Skeletal muscle satellite cell (primary cell): Measurements from ENCODE around the gene GALNT1. TPM values are rescaled to one million over a fixed set of nuclear protein-coding genes. Genes with fewer than 3 reads are reported as not detected.
"Not testable (repeated sequence)": the region's sequence is repeated elsewhere in the genome, so short reads cannot be mapped to it uniquely, and the experiment has no call there.

ENCODE experiments used
- H3K27me3 ChIP-seq: 2 replicates; pipeline ENCODE4 v1.7.0; 2013; ENCODE audit warnings: low read length; ENCODE audit not compliant: control insufficient read depth, insufficient read depth
- H3K36me3 ChIP-seq: 2 replicates; pipeline ENCODE4 v1.7.0; 2013; ENCODE audit warnings: mild to moderate bottlenecking, control low read depth, low read length; ENCODE audit not compliant: insufficient read depth
- H3K4me1 ChIP-seq: 2 replicates; pipeline ENCODE4 v1.7.0; 2013; ENCODE audit warnings: low read length; ENCODE audit not compliant: control insufficient read depth, insufficient read depth
- H3K4me2 ChIP-seq: 2 replicates; pipeline ENCODE4 v1.7.0; 2013; ENCODE audit warnings: mild to moderate bottlenecking, low read length
- H3K4me3 ChIP-seq: 2 replicates; pipeline ENCODE4 v1.7.0; 2013; ENCODE audit warnings: low read length
- H3K9ac ChIP-seq: 2 replicates; pipeline ENCODE4 v1.7.0; 2013; ENCODE audit warnings: mild to moderate bottlenecking, low read depth, low read length, moderate library complexity
- H3K9me3 ChIP-seq: replicated peaks from 2 replicates; pipeline ENCODE4 v1.7.0; 2013; ENCODE audit warnings: mild to moderate bottlenecking, control low read depth, low read length
- total RNA-seq: library from RNA; depleted of rRNA; stranded (reverse); fragments of >200 nt; gene quantifications from 2 replicates; pipeline ENCODE4 v1.2.3, GENCODE V29; 2012; rRNA removed

GALNT1 gene
- total RNA-seq, result 49.8 and 65.9 TPM in 2 replicates

DNA sequence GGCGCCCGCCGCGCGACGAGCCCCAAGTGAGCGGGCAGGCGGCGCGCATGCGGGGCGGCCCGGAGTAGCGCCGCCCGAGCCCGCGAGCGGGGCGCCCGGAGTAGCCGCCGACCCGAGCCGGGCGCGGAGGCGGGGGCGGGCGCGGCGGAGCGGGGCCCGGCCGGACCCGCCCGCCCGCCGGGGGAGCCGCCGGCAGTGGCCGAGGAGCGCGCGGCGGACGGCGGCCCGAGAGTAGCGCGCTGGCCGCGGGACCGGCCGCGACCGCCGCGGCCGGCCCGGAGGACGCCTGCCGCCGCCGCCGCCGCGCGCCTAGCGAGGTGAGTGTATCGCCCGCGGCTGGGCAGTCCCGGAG is at the start of gene GALNT1:
Gene GALNT1, plus strand, starts transcription at position 195 of the 352 bp plus-strand sequence. CDS start 72,923 bp downstream, outside the sequence.
- Histone ChIP-seq H3K4me1 (peaks cover 11% of the 10 kb centered on the region), H3K27me3 (no peaks in the 10 kb centered on the region), H3K4me2 (peak within 1 kb of the TSS; percentile 94), H3K9ac (peak within 1 kb of the TSS; percentile 95), H3K9me3 (peaks cover 4% of the 10 kb centered on the region), H3K4me3 (peak within 1 kb of the TSS; percentile 90), H3K36me3 (peaks cover 5% of the 10 kb centered on the region)

DNA sequence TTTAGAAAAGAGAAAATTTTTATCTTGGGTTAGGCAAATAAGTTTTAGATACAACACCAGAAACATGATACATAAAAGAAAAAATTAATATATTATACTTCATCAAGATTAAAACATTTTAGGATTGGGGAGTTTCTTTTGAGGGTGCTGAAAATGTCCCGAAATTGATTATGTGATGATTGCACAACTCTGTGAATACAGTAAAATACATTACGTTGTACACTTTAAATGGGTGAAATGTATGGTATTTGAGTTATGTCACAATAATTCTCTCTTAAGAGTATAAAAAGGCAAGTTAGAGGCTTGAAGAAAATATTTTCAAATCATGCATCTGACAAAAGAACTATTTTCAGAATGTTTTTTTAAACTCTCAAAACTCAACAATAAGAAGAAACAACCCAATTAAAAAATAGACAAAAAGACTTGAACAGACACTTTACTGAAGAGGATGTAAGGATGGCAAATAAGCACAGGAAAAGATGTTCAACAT is 47.6 kb upstream of the GALNT1 start:
- Histone ChIP-seq H3K4me1 (no peaks in the 10 kb centered on the region), H3K4me2 (no peak overlapping the region), H3K36me3 (no peaks in the 10 kb centered on the region), H3K4me3 (no peak overlapping the region), H3K27me3 (no peaks in the 10 kb centered on the region), H3K9ac (no peak overlapping the region), H3K9me3 (peaks cover 2% of the 10 kb centered on the region)

DNA sequence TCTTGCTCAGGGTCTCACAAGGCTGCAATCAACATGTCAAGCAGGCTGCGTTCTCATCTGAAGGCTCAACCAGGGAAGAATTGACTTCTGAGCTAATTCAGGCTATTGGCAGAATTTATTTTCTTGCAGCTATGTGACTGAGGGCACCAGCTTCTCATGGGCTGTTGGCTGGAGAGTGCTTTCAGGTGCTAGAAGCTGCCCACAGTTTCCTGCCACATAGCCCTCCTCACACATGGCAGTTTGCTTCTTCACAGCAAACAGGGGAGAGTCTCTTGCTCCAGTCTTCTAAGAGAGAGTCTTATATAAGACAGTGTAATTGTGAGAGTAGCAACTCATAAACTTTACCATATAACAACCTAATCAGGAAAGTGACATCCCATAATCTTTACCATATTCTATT is 46.2 kb upstream of the GALNT1 start:
- Histone ChIP-seq H3K27me3 (no peaks in the 10 kb centered on the region), H3K4me3 (no peak overlapping the region), H3K4me1 (no peaks in the 10 kb centered on the region), H3K9me3 (peaks cover 2% of the 10 kb centered on the region), H3K4me2 (no peak overlapping the region), H3K36me3 (no peaks in the 10 kb centered on the region), H3K9ac (no peak overlapping the region)

DNA sequence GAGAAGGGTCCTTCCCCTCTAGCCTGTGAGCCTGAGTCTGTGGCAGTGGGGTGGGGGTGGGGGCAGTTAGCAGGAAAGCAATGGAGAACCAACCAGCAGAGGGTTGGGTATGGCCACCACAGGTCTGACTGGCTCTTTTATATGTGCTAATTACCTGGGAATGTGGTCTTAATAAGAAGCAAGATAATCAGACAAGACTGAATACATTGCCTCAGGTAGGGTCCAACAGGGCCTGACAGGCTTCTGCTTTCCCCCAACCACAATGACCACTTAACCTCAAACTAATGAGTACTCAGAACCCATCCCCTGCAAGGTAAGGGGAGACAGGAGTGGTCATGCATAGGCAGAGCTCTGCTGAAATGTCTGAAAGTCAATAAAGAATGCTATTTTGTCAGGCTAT is 39.2 kb upstream of the GALNT1 start:
- H3K4me2 ChIP-seq, result no peak overlapping the region
- H3K9ac ChIP-seq, result no peak overlapping the region
- H3K36me3 ChIP-seq, result no peaks in the 10 kb centered on the region
- no peaks in the 10 kb centered on the region for H3K9me3 ChIP-seq
- no peak overlapping the region for H3K4me3 ChIP-seq
- no peaks in the 10 kb centered on the region for H3K27me3 ChIP-seq
- no peaks in the 10 kb centered on the region for H3K4me1 ChIP-seq

DNA sequence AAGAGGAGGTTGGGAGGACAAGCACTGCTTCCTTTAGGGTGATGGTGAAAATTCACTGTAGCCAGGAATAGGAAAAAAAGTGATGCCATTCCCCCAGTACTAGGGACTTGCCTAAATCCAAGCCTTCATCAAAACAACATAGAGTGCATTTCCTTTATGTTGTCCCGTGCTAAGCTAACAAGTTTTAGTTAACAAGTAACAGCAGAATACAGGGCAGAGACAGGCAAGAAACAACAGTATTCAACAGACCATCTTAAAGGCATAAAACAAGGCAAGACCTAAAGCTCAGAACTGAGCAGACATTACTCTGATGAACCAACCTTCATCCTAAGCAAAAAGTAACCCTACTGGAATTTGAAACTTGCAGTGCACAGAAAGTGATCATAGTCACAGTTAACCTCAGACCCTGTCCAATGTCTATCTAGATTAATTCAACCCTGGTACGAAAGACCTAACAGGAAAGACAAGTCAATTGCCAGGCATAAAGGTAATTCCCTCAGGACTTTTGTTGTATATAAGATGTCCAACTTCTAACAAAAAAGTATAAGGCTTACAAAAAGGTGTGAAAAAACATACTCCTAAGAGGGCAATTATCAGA is 34.4 kb upstream of the GALNT1 start:
- Histone ChIP-seq H3K36me3 (no peaks in the 10 kb centered on the region), H3K9ac (no peak overlapping the region), H3K4me1 (no peaks in the 10 kb centered on the region), H3K9me3 (no peaks in the 10 kb centered on the region), H3K27me3 (no peaks in the 10 kb centered on the region), H3K4me2 (no peak overlapping the region), H3K4me3 (no peak overlapping the region)

DNA sequence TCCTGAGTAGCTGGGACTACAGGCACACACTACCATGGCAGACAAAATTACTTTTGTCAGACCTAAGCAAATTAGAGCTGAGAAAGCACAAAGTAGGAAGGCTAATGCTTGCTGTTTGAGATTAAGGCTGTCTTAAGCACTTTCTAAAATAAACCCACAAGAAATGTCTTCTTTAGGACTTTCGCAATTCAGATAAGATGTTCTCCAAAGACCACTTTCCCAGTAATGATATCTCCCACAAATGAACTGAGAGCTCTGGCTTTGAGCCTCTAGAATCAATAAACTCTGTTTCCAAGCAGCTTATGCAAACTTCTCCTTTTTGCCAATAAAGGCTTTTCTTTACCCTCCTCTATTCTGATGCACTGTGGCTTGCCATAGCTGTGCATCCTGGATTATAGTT is 32.0 kb upstream of the GALNT1 start:
- Histone ChIP-seq H3K9ac (no peak overlapping the region), H3K4me1 (no peaks in the 10 kb centered on the region), H3K36me3 (no peaks in the 10 kb centered on the region), H3K9me3 (no peaks in the 10 kb centered on the region), H3K4me2 (no peak overlapping the region), H3K27me3 (no peaks in the 10 kb centered on the region), H3K4me3 (no peak overlapping the region)

DNA sequence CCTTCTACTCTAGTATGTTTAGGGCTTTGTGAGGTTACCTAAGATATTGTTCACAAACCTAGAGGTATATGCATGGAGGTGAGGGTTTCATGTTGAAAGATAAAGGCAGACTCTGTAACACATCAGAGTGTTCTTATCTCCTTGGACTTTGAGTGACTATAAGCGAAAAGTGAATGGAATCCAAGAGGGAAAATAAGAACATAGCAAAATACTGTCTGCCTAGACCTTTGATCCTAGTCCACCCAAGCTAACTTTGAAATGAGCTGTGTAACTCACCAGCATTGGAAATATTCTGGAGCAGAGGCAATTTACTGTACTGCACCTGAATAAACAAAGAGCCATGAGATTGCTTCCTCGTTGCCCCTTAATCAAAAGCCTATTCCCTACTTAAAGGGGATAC is 28.2 kb upstream of the GALNT1 start:
- Histone ChIP-seq H3K4me2 (no peak overlapping the region), H3K27me3 (no peaks in the 10 kb centered on the region), H3K9ac (no peak overlapping the region), H3K9me3 (no peaks in the 10 kb centered on the region), H3K36me3 (no peaks in the 10 kb centered on the region), H3K4me3 (no peak overlapping the region), H3K4me1 (no peaks in the 10 kb centered on the region)

DNA sequence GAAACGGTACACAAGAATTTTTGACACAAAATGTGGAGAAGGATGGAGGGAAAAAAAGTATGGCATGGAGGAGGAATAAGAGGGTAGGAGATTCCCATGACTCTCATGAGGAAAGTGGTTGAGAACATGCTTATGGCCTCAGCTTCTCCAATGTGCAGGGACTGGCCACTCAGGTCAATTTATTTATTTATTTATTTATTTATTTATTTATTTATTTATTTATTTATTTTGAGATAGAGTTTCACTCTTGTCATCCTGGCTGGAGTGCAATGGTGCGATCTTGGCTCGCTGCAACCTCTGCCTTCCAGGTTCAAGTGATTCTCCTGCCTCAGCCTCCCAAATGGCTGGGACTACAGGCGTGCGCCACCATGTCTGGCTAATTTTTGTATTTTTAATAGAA is 26.0 kb upstream of the GALNT1 start:
- not testable (repeated sequence) for H3K4me1 ChIP-seq, H3K9ac ChIP-seq

DNA sequence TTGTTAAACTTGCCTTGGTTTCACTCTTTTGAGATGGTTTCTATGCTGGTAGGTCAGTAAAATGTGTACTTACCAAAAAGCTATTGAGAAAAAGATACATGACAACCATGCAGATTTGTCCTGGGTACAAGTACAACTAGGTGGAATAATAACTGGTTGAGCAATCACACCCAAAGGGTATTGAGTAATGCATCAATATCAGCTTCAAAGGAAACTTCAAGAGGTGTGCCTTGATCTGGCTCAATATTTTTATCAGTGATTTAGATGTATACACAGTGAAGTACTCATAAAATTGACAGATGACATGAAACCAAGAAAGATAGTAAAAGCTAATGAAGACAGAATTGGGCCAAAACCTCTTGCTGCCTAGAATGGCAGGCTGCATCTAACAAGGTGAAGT is 21.7 kb upstream of the GALNT1 start:
- H3K4me3 ChIP-seq, result no peak overlapping the region
- no peak overlapping the region for H3K9ac ChIP-seq
- no peaks in the 10 kb centered on the region for H3K9me3 ChIP-seq

More for the DNA sequence above, 26.0 kb upstream of the GALNT1 start:
- H3K9me3 ChIP-seq, H3K4me3 ChIP-seq, H3K27me3 ChIP-seq, H3K36me3 ChIP-seq, H3K4me2 ChIP-seq: not testable (repeated sequence)

DNA sequence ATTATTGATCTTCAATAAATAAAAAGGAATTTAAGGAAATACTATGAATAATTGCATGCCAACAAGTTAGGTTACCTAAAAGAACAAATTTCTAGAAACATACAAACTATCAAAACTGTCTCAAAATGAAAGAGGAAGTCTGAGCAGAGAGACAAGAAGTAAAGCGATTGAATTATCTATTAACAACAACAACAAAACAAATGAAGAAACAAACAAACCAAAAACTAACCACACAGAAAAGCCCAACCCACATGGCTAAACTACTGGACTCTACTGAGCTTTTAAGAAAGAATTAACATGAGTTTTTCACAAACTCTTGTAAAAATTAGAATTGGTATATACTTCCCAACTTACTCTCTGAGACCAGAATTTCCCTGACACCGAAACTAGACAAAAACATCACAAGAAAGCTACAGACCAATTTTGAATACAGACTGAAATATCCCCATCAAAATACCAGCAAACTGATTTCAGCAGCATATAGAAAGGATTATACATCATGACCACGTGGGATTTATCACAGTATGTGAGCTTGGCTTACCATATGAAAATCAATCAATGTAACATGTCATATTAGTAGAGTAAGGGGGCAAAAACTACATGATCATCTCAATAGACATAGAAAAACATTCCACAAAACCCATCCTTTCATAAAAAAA is 16.6 kb upstream of the GALNT1 start:
- no peaks in the 10 kb centered on the region for H3K4me1 ChIP-seq
- H3K9me3 ChIP-seq, result no peaks in the 10 kb centered on the region
- H3K36me3 ChIP-seq, result no peaks in the 10 kb centered on the region
- H3K4me2 ChIP-seq, result no peak overlapping the region
- H3K9ac ChIP-seq, result no peak overlapping the region
- H3K27me3 ChIP-seq, result no peaks in the 10 kb centered on the region
- no peak overlapping the region for H3K4me3 ChIP-seq

More for the DNA sequence above, 21.7 kb upstream of the GALNT1 start:
- no peaks in the 10 kb centered on the region for H3K4me1 ChIP-seq
- H3K4me2 ChIP-seq, result no peak overlapping the region
- H3K27me3 ChIP-seq, result no peaks in the 10 kb centered on the region
- H3K36me3 ChIP-seq, result no peaks in the 10 kb centered on the region

DNA sequence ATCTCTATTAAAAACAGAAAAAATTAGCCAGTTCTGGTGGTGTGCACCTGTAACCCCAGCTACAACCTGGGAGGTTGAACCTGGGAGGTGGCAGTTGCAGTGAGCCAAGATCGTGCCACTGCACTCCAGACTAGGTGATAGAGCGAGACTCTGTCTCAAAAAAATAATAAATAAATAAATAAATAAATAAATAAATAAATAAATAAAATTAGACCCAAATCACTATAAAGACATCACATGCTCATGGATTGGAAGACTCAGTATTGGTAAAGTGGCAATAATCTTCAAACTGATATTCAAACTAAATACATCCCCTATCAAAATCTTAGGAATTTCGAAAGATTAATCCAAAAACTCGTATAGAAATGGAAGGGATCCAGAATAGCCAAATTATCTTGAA is 15.5 kb upstream of the GALNT1 start:
- H3K9me3 ChIP-seq, result no peaks in the 10 kb centered on the region
- peaks cover 5% of the 10 kb centered on the region for H3K4me1 ChIP-seq
- H3K36me3 ChIP-seq, result no peaks in the 10 kb centered on the region
- H3K4me3 ChIP-seq, result no peak overlapping the region
- H3K9ac ChIP-seq, result no peak overlapping the region
- H3K27me3 ChIP-seq, result no peaks in the 10 kb centered on the region
- no peak overlapping the region for H3K4me2 ChIP-seq

DNA sequence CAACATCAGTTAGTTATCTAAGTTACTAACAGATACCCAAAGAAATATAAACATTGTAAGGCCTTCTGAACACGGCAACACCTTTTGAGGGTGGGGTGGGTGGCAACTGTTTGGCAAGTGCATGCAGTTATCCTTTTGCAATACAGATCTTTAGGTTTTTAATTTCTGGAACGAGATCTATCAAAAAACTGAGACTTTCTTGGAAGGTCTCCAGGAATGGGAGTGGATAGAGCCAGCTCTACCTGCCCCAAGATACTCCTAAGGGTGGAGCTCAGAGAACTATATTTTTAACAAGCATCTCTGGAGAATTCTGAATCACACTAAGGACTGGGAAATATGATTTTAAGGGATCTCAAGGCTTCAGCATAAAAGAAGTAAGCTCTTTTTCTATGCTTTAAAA is 11.4 kb upstream of the GALNT1 start:
- no peak overlapping the region for H3K4me2 ChIP-seq
- H3K9ac ChIP-seq, result no peak overlapping the region
- no peak overlapping the region for H3K4me3 ChIP-seq
- H3K27me3 ChIP-seq, result no peaks in the 10 kb centered on the region
- no peaks in the 10 kb centered on the region for H3K9me3 ChIP-seq
- no peaks in the 10 kb centered on the region for H3K36me3 ChIP-seq
- peaks cover 17% of the 10 kb centered on the region for H3K4me1 ChIP-seq
